ENCODE measurements around the gene SPPL2B. TPM values are rescaled to one million over a fixed set of nuclear protein-coding genes. Genes with fewer than 3 reads are reported as not detected.

The SPPL2B gene
- total and polyA plus RNA-seq, 9 of the 15 experiments (the other 6 are each of a cell fraction or from before 2014, with no cell fraction given) = 0.20 to 81.2 (median 15.1) TPM

- TF ChIP-seq, protein P1, sequence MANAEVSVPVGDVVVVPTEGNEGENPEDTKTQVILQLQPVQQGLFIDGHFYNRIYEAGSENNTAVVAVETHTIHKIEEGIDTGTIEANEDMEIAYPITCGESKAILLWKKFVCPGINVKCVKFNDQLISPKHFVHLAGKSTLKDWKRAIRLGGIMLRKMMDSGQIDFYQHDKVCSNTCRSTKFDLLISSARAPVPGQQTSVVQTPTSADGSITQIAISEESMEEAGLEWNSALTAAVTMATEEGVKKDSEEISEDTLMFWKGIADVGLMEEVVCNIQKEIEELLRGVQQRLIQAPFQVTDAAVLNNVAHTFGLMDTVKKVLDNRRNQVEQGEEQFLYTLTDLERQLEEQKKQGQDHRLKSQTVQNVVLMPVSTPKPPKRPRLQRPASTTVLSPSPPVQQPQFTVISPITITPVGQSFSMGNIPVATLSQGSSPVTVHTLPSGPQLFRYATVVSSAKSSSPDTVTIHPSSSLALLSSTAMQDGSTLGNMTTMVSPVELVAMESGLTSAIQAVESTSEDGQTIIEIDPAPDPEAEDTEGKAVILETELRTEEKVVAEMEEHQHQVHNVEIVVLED (CRISPR knock-in tag; IDR thresholded peaks at IDR 0.05) = no peak
- TF ChIP-seq TRIM24 (IDR thresholded peaks at IDR 0.05) (peak in 1 of 2 experiments; percentile 41; a peak in 1 of 4 replicates), SMARCA4 (IDR thresholded peaks at IDR 0.05) (peak; percentile 34; the same call in 1 of the 2 replicates), HMGN3 (IDR thresholded peaks at IDR 0.05; ENCODE audit: borderline replicate concordance, extremely low read depth, insufficient read length, low read depth, low read length) (peak; percentile 61), SIN3A (IDR thresholded peaks at IDR 0.05; ENCODE audit: borderline replicate concordance in 2 of 2, control insufficient read depth in 1 of 2, low read depth in 2 of 2, low read length in 2 of 2) (0 out of 4 replicates have a peak, but pooled peaks of 1 of the 2 experiments have one; percentile 32), L3MBTL2 (IDR thresholded peaks at IDR 0.05) (peak; percentile 96), TRIM28 (IDR thresholded peaks at IDR 0.05) (no peak), ESRRA (IDR thresholded peaks at IDR 0.05; ENCODE audit: borderline replicate concordance, low read depth) (peak; percentile 48; the same call in 1 of the 2 replicates), ZNF436 (CRISPR knock-in tag; IDR thresholded peaks at IDR 0.05) (no peak), ARID4B (CRISPR knock-in tag; IDR thresholded peaks at IDR 0.05) (peak; percentile 53; the same call in 1 of the 2 replicates), RB1 (IDR thresholded peaks at IDR 0.05; ENCODE audit: low read depth) (peak; percentile 7; the same call in 1 of the 2 replicates), GTF2F1 (IDR thresholded peaks at IDR 0.05; ENCODE audit: low read depth, low read length) (no peak), ESRRB (CRISPR knock-in tag; IDR thresholded peaks at IDR 0.05; ENCODE audit: borderline replicate concordance) (no peak), POLR2G (IDR thresholded peaks at IDR 0.05; ENCODE audit: low read depth, low read length) (peak; percentile 73), ZNF121 (CRISPR knock-in tag; conservative IDR thresholded peaks at IDR 0.05) (no peak), HDAC1 (IDR thresholded peaks at IDR 0.05) (peak in 1 of 2 experiments; percentile 25; a peak in 1 of 4 replicates), CTBP1 (IDR thresholded peaks at IDR 0.05; ENCODE audit: borderline replicate concordance) (peak; percentile 50; the same call in 1 of the 2 replicates), GABPA (tag; conservative IDR thresholded peaks at IDR 0.05; ENCODE audit: low read depth) (peak; percentile 74), RCOR1 (IDR thresholded peaks at IDR 0.05; ENCODE audit: borderline replicate concordance in 1 of 2, low read depth in 2 of 2, low read length in 2 of 2) (peak in 1 of 2 experiments; percentile 2; a peak in 1 of 4 replicates), MTA3 (IDR thresholded peaks at IDR 0.05; ENCODE audit: borderline replicate concordance) (peak; percentile 60; the same call in 1 of the 2 replicates)
- TF ChIP-seq, protein P2, sequence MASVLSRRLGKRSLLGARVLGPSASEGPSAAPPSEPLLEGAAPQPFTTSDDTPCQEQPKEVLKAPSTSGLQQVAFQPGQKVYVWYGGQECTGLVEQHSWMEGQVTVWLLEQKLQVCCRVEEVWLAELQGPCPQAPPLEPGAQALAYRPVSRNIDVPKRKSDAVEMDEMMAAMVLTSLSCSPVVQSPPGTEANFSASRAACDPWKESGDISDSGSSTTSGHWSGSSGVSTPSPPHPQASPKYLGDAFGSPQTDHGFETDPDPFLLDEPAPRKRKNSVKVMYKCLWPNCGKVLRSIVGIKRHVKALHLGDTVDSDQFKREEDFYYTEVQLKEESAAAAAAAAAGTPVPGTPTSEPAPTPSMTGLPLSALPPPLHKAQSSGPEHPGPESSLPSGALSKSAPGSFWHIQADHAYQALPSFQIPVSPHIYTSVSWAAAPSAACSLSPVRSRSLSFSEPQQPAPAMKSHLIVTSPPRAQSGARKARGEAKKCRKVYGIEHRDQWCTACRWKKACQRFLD (CRISPR knock-in tag; IDR thresholded peaks at IDR 0.05) = 0 out of 2 replicates have a peak, but pooled peaks have one; percentile 39
Observed at GRCh38 chr19:2289714-2290435, 38.6 kb upstream of the SPPL2B start (continued).

All from K562 (cell line).